ENCODE measurements around the gene CR2. TPM values are rescaled to one million over a fixed set of nuclear protein-coding genes. Genes with fewer than 3 reads are reported as not detected.

Gene CR2
- total RNA-seq, 4 donors from 2014 or later = 0.07 to 0.15 TPM; not detected in 2

- in situ Hi-C loops (cut with MboI; ENCODE audit: low sequenced_read_pairs in 4 of 4) (no loop called here), intact Hi-C loops (cut with DNase I; ENCODE audit: low total_unique reads) (no loop called here)
- Histone ChIP-seq H3K27ac (no peak overlapping the region), H3K9me3 (no peaks in the 10 kb centered on the region), H3K4me3 (peak overlapping the region in 2 of 4 donors; percentile 51 to 61), H3K27me3 (peaks cover 46 to 52% (median 48%) of the 10 kb centered on the region in 3 donors), H3K4me1 (peaks cover 11 to 17% of the 10 kb centered on the region in 2 donors), H3K36me3 (no peaks in the 10 kb centered on the region)
- ATAC-seq = no peak
- DNase-seq = no peak
- TF ChIP-seq CTCF (IDR thresholded peaks at IDR 0.05 in 4 of 5, conservative IDR thresholded peaks at IDR 0.05 in 1 of 5) = no peak
- TF ChIP-seq POLR2A (IDR thresholded peaks at IDR 0.05) = no peak
Observed at GRCh38 chr1:207453710-207454045, 450 bp upstream of the CR2 start.

- in situ Hi-C loops (cut with MboI; ENCODE audit: low sequenced_read_pairs in 4 of 4) = no loop called here
- Histone ChIP-seq H3K36me3 (no peaks in the 10 kb centered on the region), H3K4me3 (peak overlapping the region in 2 of 4 donors; percentile 51 to 61)
Observed at GRCh38 chr1:207455183-207455754, 1.1 kb downstream of the CR2 start.

GRCh38 chr1:207458414-207458813 is 4.3 kb downstream of the CR2 start:
- H3K27ac ChIP-seq = no peak overlapping the region
- H3K9me3 ChIP-seq = no peaks in the 10 kb centered on the region
- peaks cover 29 to 43% (median 41%) of the 10 kb centered on the region in 3 donors for H3K27me3 ChIP-seq
- no peak for DNase-seq
- intact Hi-C loops (cut with DNase I; ENCODE audit: low total_unique reads) (no loop called here), in situ Hi-C loops (cut with MboI; ENCODE audit: low sequenced_read_pairs in 4 of 4) (no loop called here)
- TF ChIP-seq CTCF (IDR thresholded peaks at IDR 0.05 in 4 of 5, conservative IDR thresholded peaks at IDR 0.05 in 1 of 5) (no peak), POLR2A (IDR thresholded peaks at IDR 0.05) (no peak)
- no peaks in the 10 kb centered on the region for H3K36me3 ChIP-seq
- no peak for ATAC-seq
- peaks cover 11 to 17% of the 10 kb centered on the region in 2 donors for H3K4me1 ChIP-seq
- no peak overlapping the region for H3K4me3 ChIP-seq

More at GRCh38 chr1:207455183-207455754, 1.1 kb downstream of the CR2 start:
- H3K27me3 ChIP-seq = peaks cover 45 to 48% (median 46%) of the 10 kb centered on the region in 3 donors
- no peak overlapping the region for H3K27ac ChIP-seq
- H3K4me1 ChIP-seq = peaks cover 11 to 17% of the 10 kb centered on the region in 2 donors
- TF ChIP-seq POLR2A (IDR thresholded peaks at IDR 0.05) (no peak), CTCF (IDR thresholded peaks at IDR 0.05 in 4 of 5, conservative IDR thresholded peaks at IDR 0.05 in 1 of 5) (no peak)
- no peaks in the 10 kb centered on the region for H3K9me3 ChIP-seq
- ATAC-seq (no peak), DNase-seq (no peak)
- intact Hi-C loops (cut with DNase I; ENCODE audit: low total_unique reads) = no loop called here

- DNase-seq (no peak), ATAC-seq (no peak)
- in situ Hi-C loops (cut with MboI; ENCODE audit: low sequenced_read_pairs in 4 of 4) = no loop called here
- H3K4me1 ChIP-seq = peaks cover 11 to 13% of the 10 kb centered on the region in 2 donors
- H3K9me3 ChIP-seq = no peaks in the 10 kb centered on the region
- intact Hi-C loops (cut with DNase I; ENCODE audit: low total_unique reads) = no loop called here
- H3K4me3 ChIP-seq = no peak overlapping the region
- H3K27me3 ChIP-seq = peaks cover 23 to 38% (median 37%) of the 10 kb centered on the region in 3 donors
- no peak overlapping the region for H3K27ac ChIP-seq
- no peaks in the 10 kb centered on the region for H3K36me3 ChIP-seq
- no peak for TF ChIP-seq CTCF (IDR thresholded peaks at IDR 0.05 in 4 of 5, conservative IDR thresholded peaks at IDR 0.05 in 1 of 5)
- TF ChIP-seq POLR2A (IDR thresholded peaks at IDR 0.05) = no peak
Observed at GRCh38 chr1:207459008-207459407, 4.9 kb downstream of the CR2 start.

GRCh38 chr1:207461649-207462048 is 7.5 kb downstream of the CR2 start:
- H3K27me3 ChIP-seq = peaks cover 0 to 13% (median 12%) of the 10 kb centered on the region in 3 donors
- no peak for ATAC-seq
- in situ Hi-C loops (cut with MboI; ENCODE audit: low sequenced_read_pairs in 4 of 4) = no loop called here

More at GRCh38 chr1:207461649-207462048, 7.5 kb downstream of the CR2 start:
- no peaks in the 10 kb centered on the region for H3K9me3 ChIP-seq
- no peaks in the 10 kb centered on the region for H3K36me3 ChIP-seq
- TF ChIP-seq POLR2A (IDR thresholded peaks at IDR 0.05) (no peak), CTCF (IDR thresholded peaks at IDR 0.05 in 4 of 5, conservative IDR thresholded peaks at IDR 0.05 in 1 of 5) (no peak)
- no peak overlapping the region for H3K4me3 ChIP-seq
- no peak for DNase-seq
- H3K4me1 ChIP-seq = no peaks in the 10 kb centered on the region
- intact Hi-C loops (cut with DNase I; ENCODE audit: low total_unique reads) = no loop called here
- no peak overlapping the region for H3K27ac ChIP-seq
